HG02981 (cell line): ENCODE data around the gene NCKAP5.

ENCODE experiments used
- ATAC-seq: cut with Tn5 transposase; IDR thresholded peaks from one replicate; pipeline ENCODE4 v1.9.1; 2021; ENCODE audit warnings: mild to moderate bottlenecking, moderate library complexity; ENCODE audit not compliant: unreplicated experiment

NCKAP5 gene

GRCh38 chr2:133303150-133303549, 265.1 kb downstream of the NCKAP5 start:
- no peak for ATAC-seq

- ATAC-seq, result no peak
Observed at GRCh38 chr2:133296401-133296800, 271.9 kb downstream of the NCKAP5 start.

GRCh38 chr2:133293544-133294353, 274.5 kb downstream of the NCKAP5 start:
- ATAC-seq, result no peak

- ATAC-seq, result no peak
Observed at GRCh38 chr2:133292259-133292658, 276.0 kb downstream of the NCKAP5 start.

GRCh38 chr2:133287709-133288108, 280.6 kb downstream of the NCKAP5 start:
- no peak for ATAC-seq

- ATAC-seq, result no peak
Observed at GRCh38 chr2:133286326-133286922, 281.8 kb downstream of the NCKAP5 start.

- no peak for ATAC-seq
Observed at GRCh38 chr2:133273031-133273430, 295.2 kb downstream of the NCKAP5 start.

GRCh38 chr2:133271105-133271504, 297.2 kb downstream of the NCKAP5 start:
- no peak for ATAC-seq

- ATAC-seq, result no peak
Observed at GRCh38 chr2:133270550-133270949, 297.7 kb downstream of the NCKAP5 start.

GRCh38 chr2:133266926-133267590, 301.2 kb downstream of the NCKAP5 start:
- no peak for ATAC-seq

GRCh38 chr2:133266041-133266925, 302.0 kb downstream of the NCKAP5 start:
- no peak for ATAC-seq

- no peak for ATAC-seq
Observed at GRCh38 chr2:133265432-133265949, 302.8 kb downstream of the NCKAP5 start.

GRCh38 chr2:133264989-133265401, 303.3 kb downstream of the NCKAP5 start:
- no peak for ATAC-seq

- no peak for ATAC-seq
Observed at GRCh38 chr2:133262893-133263292, 305.4 kb downstream of the NCKAP5 start.

- ATAC-seq, result no peak
Observed at GRCh38 chr2:133255360-133255759, 312.9 kb downstream of the NCKAP5 start.

- no peak for ATAC-seq
Observed at GRCh38 chr2:133253793-133254192, 314.5 kb downstream of the NCKAP5 start.

GRCh38 chr2:133252780-133253355, 315.4 kb downstream of the NCKAP5 start:
- ATAC-seq, result no peak

GRCh38 chr2:133249362-133249761, 318.9 kb downstream of the NCKAP5 start:
- ATAC-seq, result no peak

GRCh38 chr2:133248264-133248663, 320.0 kb downstream of the NCKAP5 start:
- no peak for ATAC-seq

GRCh38 chr2:133247631-133248030, 320.6 kb downstream of the NCKAP5 start:
- no peak for ATAC-seq
